Measurements from ENCODE around the gene ANAPC4. TPM values are rescaled to one million over a fixed set of nuclear protein-coding genes. Genes with fewer than 3 reads are reported as not detected.

Gene ANAPC4
- total and polyA plus RNA-seq, 2 of the 13 experiments (the other 11 are each of a cell fraction or from before 2014, with no cell fraction given): 14.5 to 30.2 TPM

GRCh38 chr4:25440478-25441030, 63.5 kb downstream of the ANAPC4 start:
- TF ChIP-seq ATF7-NPFF (CRISPR knock-in tag; IDR thresholded peaks at IDR 0.05; ENCODE audit: low read depth): no peak
- no peak for TF ChIP-seq SATB2 (CRISPR knock-in tag; IDR thresholded peaks at IDR 0.05)
- no peak for TF ChIP-seq NFE2 (CRISPR knock-in tag; IDR thresholded peaks at IDR 0.05)
- TF ChIP-seq ZNF10 (CRISPR knock-in tag; IDR thresholded peaks at IDR 0.05; ENCODE audit: borderline replicate concordance, low read depth): no peak
- TF ChIP-seq KLF11 (CRISPR knock-in tag; IDR thresholded peaks at IDR 0.05): no peak
- no peak for TF ChIP-seq RFXAP (CRISPR knock-in tag; IDR thresholded peaks at IDR 0.05; ENCODE audit: borderline replicate concordance)
- no peak for TF ChIP-seq PHB2 (IDR thresholded peaks at IDR 0.05; ENCODE audit: partially characterized antibody)
- TF ChIP-seq ZNF34 (CRISPR knock-in tag; IDR thresholded peaks at IDR 0.05; ENCODE audit: borderline replicate concordance): no peak
- no peak for TF ChIP-seq HNF4A (CRISPR knock-in tag; IDR thresholded peaks at IDR 0.05)
- TF ChIP-seq HINFP (CRISPR knock-in tag; IDR thresholded peaks at IDR 0.05; ENCODE audit: low read depth): no peak
- TF ChIP-seq ZNF317 (CRISPR knock-in tag; IDR thresholded peaks at IDR 0.05): no peak
- no peak for TF ChIP-seq ZNF33B (CRISPR knock-in tag; IDR thresholded peaks at IDR 0.05)
- TF ChIP-seq ZBTB1 (CRISPR knock-in tag; IDR thresholded peaks at IDR 0.05; ENCODE audit: borderline replicate concordance): no peak
- TF ChIP-seq MIER2 (CRISPR knock-in tag; IDR thresholded peaks at IDR 0.05): no peak
- TF ChIP-seq PPARG (CRISPR knock-in tag; conservative IDR thresholded peaks at IDR 0.05): no peak
- TF ChIP-seq TRAFD1 (CRISPR knock-in tag; IDR thresholded peaks at IDR 0.05; ENCODE audit: borderline replicate concordance): no peak
- no peak for TF ChIP-seq BRD4 (CRISPR knock-in tag; IDR thresholded peaks at IDR 0.05)
- TF ChIP-seq TFDP1 (CRISPR knock-in tag; IDR thresholded peaks at IDR 0.05; ENCODE audit: borderline replicate concordance): no peak
- no peak for TF ChIP-seq HOXA9 (CRISPR knock-in tag; IDR thresholded peaks at IDR 0.05; ENCODE audit: borderline replicate concordance)
- TF ChIP-seq ZNF256 (CRISPR knock-in tag; conservative IDR thresholded peaks at IDR 0.05): no peak
- Histone ChIP-seq H4K20me1 (ENCODE audit: insufficient read depth, low read length) (no peaks in the 10 kb centered on the region), H3K27ac (ENCODE audit: extremely low read length, insufficient read depth, low read length) (no peak overlapping the region), H3K4me3 (replicated peaks in 1 of 3; ENCODE audit: insufficient read depth in 1 of 3, low read depth in 2 of 3, low read length in 3 of 3) (no peak overlapping the region), H3K9ac (ENCODE audit: insufficient read depth, low read depth, low read length) (no peak overlapping the region), H3K4me1 (ENCODE audit: insufficient read depth, low read length) (no peaks in the 10 kb centered on the region), H3K27me3 (ENCODE audit: control insufficient read depth in 1 of 2, insufficient read depth in 2 of 2, low read length in 2 of 2) (no peaks in the 10 kb centered on the region), H2AFZ (ENCODE audit: low read length) (no peak overlapping the region), H3K79me2 (ENCODE audit: insufficient read depth, low read length) (no peaks in the 10 kb centered on the region), H3K4me2 (ENCODE audit: low read depth, low read length) (no peak overlapping the region), H3K36me3 (replicated peaks in 1 of 2; ENCODE audit: control insufficient read depth in 1 of 2, insufficient read depth in 2 of 2, low read length in 2 of 2) (no peaks in the 10 kb centered on the region), H3K9me3 (ENCODE audit: low read length) (no peaks in the 10 kb centered on the region)
- ChIA-PET CTCF (ENCODE audit: low intra/inter-chr PET ratio, low total read pairs) (interaction anchor here (3.9 kb wide), 1 partner anchor 328 kb away, joined by 54 read pairs; no protein-coding TSS in a partner anchor), POLR2A (no interaction called here)
- intact Hi-C loops (cut with micrococcal nuclease; ENCODE audit: unreplicated experiment): loop anchor here (1.0 kb wide), 2 partner anchors 328 to 352 kb away; no protein-coding TSS in a partner anchor
- ATAC-seq (peak; percentile 38; the same call in 2 of the 3 replicates), DNase-seq (ENCODE audit: low spot score) (no peak), FAIRE-seq (no peak)
- in situ Hi-C loops (cut with HindIII; ENCODE audit: extremely low pct_ligation_motif_present, low pct_unique_long_range_greater_than_20kb): loop anchor here (5.0 kb wide), 1 partner anchor 327 kb away; no protein-coding TSS in a partner anchor
- no TSS peak for BruUV-seq (replicated peaks)
- WGBS (ENCODE audit: low lambda C conversion rate): 48% methylated on average over 7 of the region's 8 CpGs
